HL-60 (cell line): Measurements from ENCODE around the gene ALK.

Experiments
- GABPA ChIP-seq: IDR thresholded peaks from 2 replicates; pipeline ENCODE4 v1.6.1; 2012; ENCODE audit warnings: low read depth
- SPI1 ChIP-seq: IDR thresholded peaks from 2 replicates; pipeline ENCODE4 v1.6.1; 2012; ENCODE audit warnings: low read depth, mild to moderate bottlenecking, borderline replicate concordance
- TF ChIP-seq, protein P1 (sequence below): IDR thresholded peaks from one replicate; pipeline ENCODE4 v1.5.1; 2011; ENCODE audit warnings: low read length, control low read depth, inconsistent platforms; ENCODE audit not compliant: insufficient read depth

DNA sequence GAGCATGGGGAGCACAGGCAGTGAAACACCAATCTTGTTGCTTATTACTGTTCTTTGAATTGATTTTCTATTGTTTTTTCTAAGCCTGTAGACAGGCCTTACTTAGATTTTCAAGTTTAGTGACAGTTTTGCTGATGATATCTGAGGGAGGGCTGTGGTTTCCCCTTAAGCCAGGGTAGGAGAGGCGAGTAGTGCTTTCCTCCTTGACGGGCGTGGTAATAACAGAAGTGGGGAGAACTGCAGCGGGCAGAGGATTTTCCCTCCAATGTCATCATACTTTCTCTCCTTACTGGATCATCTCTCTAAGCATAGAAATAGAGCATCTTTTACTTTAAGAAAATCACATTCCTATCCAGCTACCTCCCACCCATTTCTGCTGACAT lies 314.4 kb downstream of the ALK start:
- TF ChIP-seq, protein P1, sequence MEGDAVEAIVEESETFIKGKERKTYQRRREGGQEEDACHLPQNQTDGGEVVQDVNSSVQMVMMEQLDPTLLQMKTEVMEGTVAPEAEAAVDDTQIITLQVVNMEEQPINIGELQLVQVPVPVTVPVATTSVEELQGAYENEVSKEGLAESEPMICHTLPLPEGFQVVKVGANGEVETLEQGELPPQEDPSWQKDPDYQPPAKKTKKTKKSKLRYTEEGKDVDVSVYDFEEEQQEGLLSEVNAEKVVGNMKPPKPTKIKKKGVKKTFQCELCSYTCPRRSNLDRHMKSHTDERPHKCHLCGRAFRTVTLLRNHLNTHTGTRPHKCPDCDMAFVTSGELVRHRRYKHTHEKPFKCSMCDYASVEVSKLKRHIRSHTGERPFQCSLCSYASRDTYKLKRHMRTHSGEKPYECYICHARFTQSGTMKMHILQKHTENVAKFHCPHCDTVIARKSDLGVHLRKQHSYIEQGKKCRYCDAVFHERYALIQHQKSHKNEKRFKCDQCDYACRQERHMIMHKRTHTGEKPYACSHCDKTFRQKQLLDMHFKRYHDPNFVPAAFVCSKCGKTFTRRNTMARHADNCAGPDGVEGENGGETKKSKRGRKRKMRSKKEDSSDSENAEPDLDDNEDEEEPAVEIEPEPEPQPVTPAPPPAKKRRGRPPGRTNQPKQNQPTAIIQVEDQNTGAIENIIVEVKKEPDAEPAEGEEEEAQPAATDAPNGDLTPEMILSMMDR, result no peak
- TF ChIP-seq SPI1 (no peak), GABPA (no peak)
